IPS-15b (cell line): Measurements from ENCODE around the gene GCH1.
A peak's percentile ranks its signal among the peaks of the same experiment; 100 is the strongest.

Experiments
- H3K27me3 ChIP-seq: one replicate; pipeline ENCODE4 v1.6.1; 2013; ENCODE audit warnings: low read length; ENCODE audit not compliant: control insufficient read depth, insufficient read depth
- H3K36me3 ChIP-seq: one replicate; pipeline ENCODE4 v1.6.1; 2013; ENCODE audit warnings: low read length; ENCODE audit not compliant: control insufficient read depth, insufficient read depth
- H3K4me1 ChIP-seq: one replicate; pipeline ENCODE4 v1.6.1; 2013; ENCODE audit warnings: mild to moderate bottlenecking, low read length; ENCODE audit not compliant: control insufficient read depth, insufficient read depth
- H3K4me3 ChIP-seq: one replicate; pipeline ENCODE4 v1.5.1; 2013; ENCODE audit warnings: low read depth, low read length
- H3K9ac ChIP-seq: one replicate; pipeline ENCODE4 v1.6.1; 2013; ENCODE audit warnings: low read depth, mild to moderate bottlenecking, low read length
- H3K9me3 ChIP-seq: one replicate; pipeline ENCODE4 v1.6.1; 2013; ENCODE audit warnings: mild to moderate bottlenecking, low read length; ENCODE audit not compliant: control insufficient read depth, insufficient read depth

The GCH1 gene, protein sequence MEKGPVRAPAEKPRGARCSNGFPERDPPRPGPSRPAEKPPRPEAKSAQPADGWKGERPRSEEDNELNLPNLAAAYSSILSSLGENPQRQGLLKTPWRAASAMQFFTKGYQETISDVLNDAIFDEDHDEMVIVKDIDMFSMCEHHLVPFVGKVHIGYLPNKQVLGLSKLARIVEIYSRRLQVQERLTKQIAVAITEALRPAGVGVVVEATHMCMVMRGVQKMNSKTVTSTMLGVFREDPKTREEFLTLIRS

GRCh38 chr14:54902521-54903420 lies at the start of gene GCH1:
GCH1 (minus strand) TSS chr14:54902826; CDS start chr14:54902663, 163 bp downstream.
- H3K27me3 ChIP-seq = peaks cover 18% of the 10 kb centered on the region
- H3K4me3 ChIP-seq = peak within 1 kb of the TSS; percentile 82
- H3K9me3 ChIP-seq = no peaks in the 10 kb centered on the region
- no peaks in the 10 kb centered on the region for H3K4me1 ChIP-seq
- no peak within 1 kb of the TSS for H3K9ac ChIP-seq
- H3K36me3 ChIP-seq = no peaks in the 10 kb centered on the region

GRCh38 chr14:54947230-54947629 lies 44.6 kb upstream of the GCH1 start:
- H3K4me3 ChIP-seq = no peak overlapping the region
- no peaks in the 10 kb centered on the region for H3K9me3 ChIP-seq
- no peak overlapping the region for H3K9ac ChIP-seq
- no peaks in the 10 kb centered on the region for H3K4me1 ChIP-seq
- H3K36me3 ChIP-seq = peaks cover 20% of the 10 kb centered on the region
- no peaks in the 10 kb centered on the region for H3K27me3 ChIP-seq

GRCh38 chr14:54946500-54946899 lies 43.9 kb upstream of the GCH1 start:
- Histone ChIP-seq H3K27me3 (no peaks in the 10 kb centered on the region), H3K4me3 (no peak overlapping the region), H3K36me3 (peaks cover 20% of the 10 kb centered on the region), H3K9me3 (no peaks in the 10 kb centered on the region), H3K9ac (no peak overlapping the region), H3K4me1 (no peaks in the 10 kb centered on the region)

DNA sequence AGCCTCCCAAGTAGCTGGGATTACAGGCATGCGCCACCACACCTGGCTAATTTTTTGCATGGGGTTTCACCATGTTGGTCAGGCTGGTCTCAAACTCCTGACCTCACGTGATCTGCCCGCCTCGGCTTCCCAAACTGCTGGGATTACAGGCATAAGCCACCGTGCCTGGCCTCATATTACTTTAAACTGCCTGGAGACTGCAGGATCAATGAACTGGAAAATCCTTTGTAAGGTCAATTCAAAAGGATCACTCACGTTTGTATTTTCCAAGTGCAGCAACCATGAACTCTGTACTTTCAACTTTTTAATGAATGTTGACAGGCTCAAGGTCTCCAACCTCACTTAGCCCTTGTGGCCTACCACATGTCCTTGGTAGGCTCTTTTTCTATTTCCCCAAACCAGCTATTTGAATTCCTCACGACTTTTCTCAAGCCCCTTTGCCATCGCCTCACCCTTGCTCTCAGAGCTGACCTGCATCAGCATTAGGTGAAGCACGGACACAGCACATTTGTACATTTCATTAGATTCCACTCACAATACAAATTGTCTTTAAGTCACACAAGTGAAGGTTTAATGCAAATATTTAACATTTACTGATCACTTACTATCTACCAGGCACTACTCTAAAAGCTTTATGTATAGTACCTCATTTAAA lies 42.2 kb upstream of the GCH1 start:
- H3K36me3 ChIP-seq = peaks cover 20% of the 10 kb centered on the region
- no peaks in the 10 kb centered on the region for H3K9me3 ChIP-seq
- no peak overlapping the region for H3K9ac ChIP-seq
- H3K4me3 ChIP-seq = no peak overlapping the region
- H3K27me3 ChIP-seq = no peaks in the 10 kb centered on the region
- no peaks in the 10 kb centered on the region for H3K4me1 ChIP-seq

DNA sequence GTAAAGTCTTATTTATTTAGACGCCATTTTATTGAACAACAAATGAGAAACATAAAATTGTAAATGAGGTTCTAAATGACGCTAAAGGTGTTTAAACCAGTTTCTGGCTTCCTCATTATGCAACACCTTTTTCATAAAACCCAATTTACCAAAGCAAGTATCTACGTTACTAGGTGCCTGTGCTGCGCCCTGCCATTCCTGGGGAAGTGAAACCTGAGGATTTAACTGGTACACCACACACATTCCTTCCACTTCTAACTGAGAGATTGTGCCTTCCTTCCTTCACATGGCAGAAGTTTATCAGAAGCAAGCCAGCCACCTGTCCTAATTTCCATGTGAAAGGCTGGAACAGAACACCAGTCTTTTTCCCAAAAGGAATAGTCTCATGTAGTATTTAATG lies 40.3 kb upstream of the GCH1 start:
- Histone ChIP-seq H3K9ac (no peak overlapping the region), H3K4me3 (no peak overlapping the region), H3K9me3 (no peaks in the 10 kb centered on the region), H3K27me3 (no peaks in the 10 kb centered on the region), H3K36me3 (peaks cover 7% of the 10 kb centered on the region), H3K4me1 (no peaks in the 10 kb centered on the region)

DNA sequence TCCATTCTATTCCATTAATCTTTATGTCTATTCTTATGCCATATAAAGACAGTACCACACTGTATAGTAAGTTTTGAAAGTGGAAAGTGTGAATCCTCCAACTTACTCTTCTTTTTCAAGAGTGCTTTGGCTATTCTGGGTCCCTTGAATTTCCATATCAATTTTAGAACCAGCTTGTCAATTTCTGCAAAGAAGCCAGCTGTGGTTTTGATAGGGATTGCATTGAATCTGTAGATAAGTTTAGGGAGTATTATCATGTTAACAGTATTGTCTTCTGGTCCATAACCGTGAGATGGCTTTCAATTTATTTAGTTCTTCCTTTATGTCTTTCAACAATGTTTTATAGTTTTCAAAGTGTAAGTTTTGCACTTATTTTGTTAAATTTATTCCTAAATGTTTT lies 34.2 kb upstream of the GCH1 start:
- Histone ChIP-seq H3K9me3 (no peaks in the 10 kb centered on the region), H3K27me3 (no peaks in the 10 kb centered on the region), H3K4me1 (no peaks in the 10 kb centered on the region), H3K36me3 (no peaks in the 10 kb centered on the region), H3K4me3 (no peak overlapping the region), H3K9ac (no peak overlapping the region)

- no peaks in the 10 kb centered on the region for H3K4me1 ChIP-seq
- no peak overlapping the region for H3K9ac ChIP-seq
- H3K4me3 ChIP-seq = no peak overlapping the region
- no peaks in the 10 kb centered on the region for H3K9me3 ChIP-seq
- no peaks in the 10 kb centered on the region for H3K36me3 ChIP-seq
- no peaks in the 10 kb centered on the region for H3K27me3 ChIP-seq
These were observed 33.3 kb upstream of the GCH1 start for GRCh38 chr14:54935958-54936357.

- Histone ChIP-seq H3K9me3 (no peaks in the 10 kb centered on the region), H3K4me1 (no peaks in the 10 kb centered on the region), H3K4me3 (no peak overlapping the region), H3K9ac (no peak overlapping the region), H3K27me3 (no peaks in the 10 kb centered on the region), H3K36me3 (no peaks in the 10 kb centered on the region)
These were observed 32.5 kb upstream of the GCH1 start for GRCh38 chr14:54935100-54935499.

DNA sequence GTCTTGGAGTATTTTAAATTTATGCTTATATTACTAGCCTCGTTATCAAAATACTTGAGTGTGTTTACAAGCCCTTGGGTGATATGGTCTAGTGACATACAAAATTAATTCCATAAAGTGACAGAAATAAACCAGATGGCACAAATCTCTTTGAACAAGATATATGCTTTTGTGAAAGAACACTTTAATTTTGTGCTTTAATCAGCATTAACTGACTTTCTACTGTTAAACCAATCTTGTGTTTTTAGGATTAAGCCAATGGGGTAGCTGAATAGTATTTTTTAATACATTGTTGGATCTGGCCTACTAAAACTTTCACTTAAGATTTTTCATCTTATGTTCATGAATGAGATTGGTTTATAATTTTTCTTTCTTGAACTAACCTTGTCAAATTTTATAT lies 30.4 kb upstream of the GCH1 start:
- Histone ChIP-seq H3K36me3 (no peaks in the 10 kb centered on the region), H3K4me3 (no peak overlapping the region), H3K4me1 (no peaks in the 10 kb centered on the region), H3K9me3 (no peaks in the 10 kb centered on the region), H3K27me3 (no peaks in the 10 kb centered on the region), H3K9ac (no peak overlapping the region)

DNA sequence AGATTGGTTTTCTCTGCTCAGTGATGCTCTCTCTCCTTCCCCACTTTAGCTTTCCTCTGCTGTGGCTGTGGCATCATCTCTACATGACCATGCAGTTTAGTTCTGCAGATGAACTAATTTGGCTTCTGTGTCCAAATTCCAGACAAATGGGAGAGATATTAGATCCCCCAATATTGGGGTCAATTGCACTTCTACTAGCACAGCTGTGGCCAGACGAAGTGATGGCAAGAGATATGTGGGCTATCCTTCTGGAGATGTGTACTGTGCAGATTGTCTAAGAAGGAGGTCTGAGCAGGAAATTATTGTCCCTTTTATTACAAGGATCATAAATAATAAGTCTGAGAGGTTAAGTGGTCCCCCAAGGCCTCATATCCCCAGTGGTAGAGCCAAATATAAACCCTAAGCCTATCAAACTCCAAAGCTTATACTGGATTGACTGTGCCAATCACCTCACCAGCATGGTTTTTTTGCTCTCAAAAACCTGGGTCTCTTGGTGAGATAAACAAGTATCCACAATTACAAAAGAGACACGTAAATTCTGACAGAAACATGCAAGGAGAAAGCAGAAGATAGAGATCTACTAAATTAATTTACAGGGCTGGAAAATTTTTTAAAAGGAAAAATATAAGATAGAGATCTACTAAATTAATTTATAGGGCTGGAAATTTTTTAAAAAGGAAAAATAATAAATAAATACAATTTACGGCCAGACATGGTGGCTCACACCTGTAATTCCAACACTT lies 29.1 kb upstream of the GCH1 start:
- Histone ChIP-seq H3K9me3 (no peaks in the 10 kb centered on the region), H3K27me3 (no peaks in the 10 kb centered on the region), H3K4me1 (no peaks in the 10 kb centered on the region)

GRCh38 chr14:54931101-54931500 lies 28.5 kb upstream of the GCH1 start:
- H3K4me1 ChIP-seq = no peaks in the 10 kb centered on the region
- H3K27me3 ChIP-seq = no peaks in the 10 kb centered on the region
- H3K36me3 ChIP-seq = no peaks in the 10 kb centered on the region
- no peak overlapping the region for H3K4me3 ChIP-seq
- no peaks in the 10 kb centered on the region for H3K9me3 ChIP-seq
- H3K9ac ChIP-seq = no peak overlapping the region

More for the DNA sequence above, 29.1 kb upstream of the GCH1 start:
- H3K4me3 ChIP-seq = no peak overlapping the region
- no peaks in the 10 kb centered on the region for H3K36me3 ChIP-seq
- H3K9ac ChIP-seq = no peak overlapping the region
